Measurements from ENCODE around the gene DCUN1D1.

The DCUN1D1 gene

GRCh38 chr3:182902236-182902635 is 78.1 kb downstream of the DCUN1D1 start:
- no peak for DNase-seq (ENCODE audit: low read depth in 1 of 2, low spot score in 1 of 2)

- DNase-seq (ENCODE audit: low read depth in 1 of 2, low spot score in 1 of 2), result no peak
Observed at GRCh38 chr3:182896553-182896952, 83.8 kb downstream of the DCUN1D1 start.

GRCh38 chr3:182895513-182896112 is 84.7 kb downstream of the DCUN1D1 start:
- no peak for DNase-seq (ENCODE audit: low read depth in 1 of 2, low spot score in 1 of 2)

GRCh38 chr3:182892226-182892625 is 88.1 kb downstream of the DCUN1D1 start:
- DNase-seq (ENCODE audit: low read depth in 1 of 2, low spot score in 1 of 2), result no peak

- DNase-seq (ENCODE audit: low read depth in 1 of 2, low spot score in 1 of 2), result no peak
Observed at GRCh38 chr3:182891364-182891763, 89.0 kb downstream of the DCUN1D1 start.

GRCh38 chr3:182889948-182890629 is 90.2 kb downstream of the DCUN1D1 start:
- DNase-seq (ENCODE audit: low read depth in 1 of 2, low spot score in 1 of 2), result no peak

Measured in stimulated activated CD4-positive, alpha-beta T cell treated with anti-CD3 and anti-CD28 coated beads, Interleukin-15, amount 100 ng/mL, for 1 hour (primary cell).